Activated CD4-positive, alpha-beta T cell treated with anti-CD3 and anti-CD28 coated beads, Interleukin-2, amount 50 U/mL, for 24 hours (primary cell): Measurements from ENCODE around the gene TAGAP.
"Not testable (repeated sequence)": the region's sequence is repeated elsewhere in the genome, so short reads cannot be mapped to it uniquely, and the experiment has no call there.

Source experiments
- DNase-seq, 2 donors: peaks; one replicate each; pipeline ENCODE4 v3.0.0-alpha.2; 2020; ENCODE audit warnings: low read depth in 1 of 2, low spot score in 1 of 2

Gene TAGAP

GRCh38 chr6:159047891-159048685, 3.3 kb upstream of the TAGAP start:
- no peak for DNase-seq

- DNase-seq, result no peak
These were observed 1.0 kb upstream of the TAGAP start for GRCh38 chr6:159045801-159046200.

- no peak for DNase-seq
These were observed 844 bp downstream of the TAGAP start for GRCh38 chr6:159043947-159044346.

DNA sequence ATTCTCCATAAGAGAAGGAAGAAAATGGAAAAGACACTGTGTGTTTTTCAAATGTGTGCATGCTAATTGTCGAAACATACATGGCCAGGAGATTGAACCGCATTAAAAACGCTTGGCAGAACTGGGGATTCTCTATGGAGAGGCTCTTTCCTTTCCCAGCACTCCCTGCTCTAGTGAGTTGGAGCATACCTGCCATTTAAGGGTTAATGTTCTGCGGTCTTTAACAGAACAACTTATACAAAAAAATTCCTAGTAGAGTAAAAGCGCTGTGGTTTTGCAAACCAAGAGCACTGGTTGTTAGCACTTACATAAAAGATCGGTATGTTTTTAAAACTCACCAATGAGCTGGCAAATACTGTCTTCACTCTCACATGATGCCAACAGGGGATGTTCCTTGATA, 1.5 kb downstream of the TAGAP start:
- DNase-seq, result no peak

- no peak for DNase-seq
These were observed 2.0 kb downstream of the TAGAP start for GRCh38 chr6:159042826-159043181.

DNA sequence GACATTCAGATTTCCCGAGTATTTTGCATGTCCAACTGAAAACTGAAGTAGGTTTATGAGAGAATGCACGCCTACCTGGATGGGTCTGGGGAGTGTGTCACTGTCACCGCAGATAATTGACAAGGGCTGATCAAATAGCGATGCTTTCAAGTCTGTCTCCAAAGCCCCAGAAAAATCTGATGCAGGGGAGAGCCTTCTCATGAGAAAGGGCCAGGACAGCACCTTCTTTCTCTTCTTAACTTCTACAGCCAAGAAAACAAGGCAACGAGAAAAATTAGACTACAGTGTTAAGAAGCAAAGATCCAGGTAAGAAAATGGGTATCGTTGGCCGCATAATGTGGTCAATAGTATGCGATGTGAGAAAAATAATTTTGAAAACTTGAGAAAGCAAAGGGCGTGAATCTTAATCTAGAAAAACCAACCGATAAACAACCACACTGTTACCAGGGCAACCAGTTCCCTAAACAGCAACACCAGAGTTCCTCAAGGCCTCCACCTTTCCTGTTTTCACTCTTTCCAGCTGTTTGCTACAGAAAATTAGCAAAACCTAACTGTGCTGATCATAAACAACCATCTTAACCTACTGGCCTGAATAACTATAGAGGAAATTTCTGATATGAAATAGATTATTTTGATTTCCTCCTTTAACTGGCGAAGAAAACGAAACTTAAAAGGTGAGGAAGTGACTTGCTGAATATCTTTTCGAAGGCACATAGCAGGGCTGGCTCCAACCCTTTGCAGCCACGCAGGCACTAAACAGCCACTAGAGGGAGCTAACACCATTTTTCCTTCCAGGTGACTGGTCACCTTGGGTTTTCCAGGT, 2.6 kb downstream of the TAGAP start:
- DNase-seq, result peak in 1 of 2 donors; percentile 79

DNA sequence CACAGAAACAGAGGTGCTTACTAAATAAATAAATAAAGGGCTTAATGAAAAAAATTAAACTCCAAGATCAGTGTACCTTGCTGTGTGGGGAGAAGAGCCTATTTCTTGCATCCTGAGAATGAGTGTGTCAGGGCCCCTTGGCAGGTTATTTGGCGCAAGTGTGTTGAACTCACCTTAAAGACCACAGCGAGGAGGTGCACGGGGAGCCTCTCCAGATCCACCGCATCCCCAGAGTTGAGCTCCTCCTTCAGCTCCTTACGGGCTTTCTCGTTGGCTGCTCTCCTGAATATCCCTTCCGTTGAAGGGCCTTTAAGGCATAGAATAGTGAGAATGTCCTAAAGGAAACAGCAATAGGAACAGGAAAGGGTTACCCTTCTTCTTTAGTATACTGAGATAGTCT, 3.6 kb downstream of the TAGAP start:
- no peak for DNase-seq

- no peak for DNase-seq
These were observed 4.9 kb downstream of the TAGAP start for GRCh38 chr6:159039885-159040258.

DNA sequence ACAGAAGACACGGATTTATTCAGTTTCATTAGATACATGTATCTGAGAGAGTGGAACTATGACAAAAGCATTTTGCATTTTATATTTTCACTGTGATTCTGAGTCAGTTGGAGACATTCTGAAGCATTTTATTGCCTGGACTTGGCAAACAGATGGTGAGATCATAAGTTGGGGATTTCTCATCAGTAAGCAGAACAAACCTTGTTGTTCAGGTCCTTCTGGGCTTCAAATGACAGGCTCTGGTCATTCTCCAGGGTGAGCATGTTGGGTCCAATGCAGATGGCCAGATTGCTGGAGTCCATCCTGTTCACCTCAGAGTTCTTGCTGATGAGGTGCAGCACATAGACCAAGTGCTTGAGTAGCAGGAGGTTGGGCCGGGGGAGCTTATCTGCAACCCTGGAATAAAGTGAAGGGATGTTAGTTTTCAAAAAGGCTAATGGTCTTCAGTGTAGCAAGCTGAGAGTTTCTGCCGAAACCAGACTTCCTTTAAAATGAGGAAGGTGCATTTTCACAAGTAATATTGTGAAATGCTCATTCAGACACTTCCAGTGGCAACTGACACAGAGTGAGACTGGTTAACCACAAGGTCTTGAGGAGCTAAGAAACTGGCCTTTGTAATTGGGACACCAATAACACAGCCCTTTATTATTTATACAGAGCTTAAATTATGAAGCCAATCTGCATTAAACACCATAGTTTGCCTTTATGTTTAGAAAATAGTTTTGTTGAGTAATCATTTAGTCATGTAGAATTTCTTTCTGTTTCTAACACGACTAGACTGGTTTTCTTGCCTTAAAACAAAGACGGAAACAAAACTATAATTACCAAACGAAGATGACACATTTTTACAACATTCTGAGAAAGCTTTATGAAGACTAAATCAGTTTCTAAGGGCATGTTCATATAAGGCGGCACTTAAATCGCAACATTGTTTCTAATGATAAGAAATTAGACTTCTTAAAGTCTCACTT, 5.6 kb downstream of the TAGAP start:
- DNase-seq, result no peak

DNA sequence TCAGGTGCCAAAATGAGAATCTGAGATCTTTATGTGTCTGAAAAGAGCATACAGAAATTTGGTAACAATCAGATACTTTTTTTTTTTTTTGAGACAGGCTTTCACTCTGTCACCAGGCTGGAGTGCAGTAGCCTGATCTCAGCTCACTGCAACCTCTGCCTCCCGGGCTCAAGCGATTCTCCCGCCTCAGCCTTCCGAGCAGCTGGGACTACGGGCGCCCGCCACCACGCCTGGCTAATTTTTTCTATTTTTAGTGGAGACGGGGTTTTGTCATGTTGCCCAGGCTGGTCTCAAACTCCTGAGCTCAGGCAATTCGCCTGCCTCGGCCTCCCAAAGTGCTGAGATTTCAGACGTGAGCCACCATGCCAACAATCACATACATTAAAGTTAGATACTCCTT, 6.5 kb downstream of the TAGAP start:
- DNase-seq, result not testable (repeated sequence)

GRCh38 chr6:159037756-159038290, 7.0 kb downstream of the TAGAP start:
- no peak for DNase-seq

DNA sequence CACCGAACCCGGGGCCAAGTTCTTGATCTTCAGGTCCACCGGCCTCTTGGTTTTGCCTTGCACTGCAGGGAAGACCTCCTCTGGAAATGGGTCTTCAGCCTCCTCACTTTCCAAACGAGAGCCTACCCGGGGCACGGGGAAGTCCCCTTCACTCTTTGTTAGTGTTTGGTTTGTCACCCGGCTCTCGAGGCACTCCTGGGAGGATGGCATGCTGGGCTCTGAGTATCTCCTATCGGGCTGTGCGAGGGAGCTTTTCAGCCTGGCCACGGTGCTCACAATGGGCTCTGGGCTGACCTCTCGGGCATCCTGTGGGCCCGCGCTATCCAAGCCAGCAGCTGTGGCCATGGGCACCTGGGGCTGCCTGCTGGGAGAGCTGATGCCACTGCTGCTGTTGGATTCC, 8.1 kb downstream of the TAGAP start:
- no peak for DNase-seq

DNA sequence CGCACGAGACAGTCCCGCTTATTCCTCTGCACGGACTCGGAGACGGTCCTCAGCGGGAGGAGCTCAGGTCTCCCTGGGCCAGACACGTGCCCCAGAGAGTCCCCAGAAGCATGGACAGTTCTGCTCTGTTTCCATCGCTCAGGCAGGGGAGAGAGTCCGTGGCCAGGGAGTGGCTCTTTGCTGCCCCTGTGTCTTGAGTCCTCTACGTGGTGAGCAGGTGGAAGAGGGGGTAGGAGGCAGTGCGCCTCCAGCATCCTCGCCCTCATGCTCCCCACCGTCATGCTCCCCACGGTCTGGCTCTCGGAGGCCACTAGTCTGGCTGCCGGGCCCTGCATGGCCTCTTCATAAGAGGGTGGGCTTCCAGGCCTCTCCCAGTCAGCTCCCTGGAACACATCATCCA, 8.9 kb downstream of the TAGAP start:
- DNase-seq, result no peak

DNA sequence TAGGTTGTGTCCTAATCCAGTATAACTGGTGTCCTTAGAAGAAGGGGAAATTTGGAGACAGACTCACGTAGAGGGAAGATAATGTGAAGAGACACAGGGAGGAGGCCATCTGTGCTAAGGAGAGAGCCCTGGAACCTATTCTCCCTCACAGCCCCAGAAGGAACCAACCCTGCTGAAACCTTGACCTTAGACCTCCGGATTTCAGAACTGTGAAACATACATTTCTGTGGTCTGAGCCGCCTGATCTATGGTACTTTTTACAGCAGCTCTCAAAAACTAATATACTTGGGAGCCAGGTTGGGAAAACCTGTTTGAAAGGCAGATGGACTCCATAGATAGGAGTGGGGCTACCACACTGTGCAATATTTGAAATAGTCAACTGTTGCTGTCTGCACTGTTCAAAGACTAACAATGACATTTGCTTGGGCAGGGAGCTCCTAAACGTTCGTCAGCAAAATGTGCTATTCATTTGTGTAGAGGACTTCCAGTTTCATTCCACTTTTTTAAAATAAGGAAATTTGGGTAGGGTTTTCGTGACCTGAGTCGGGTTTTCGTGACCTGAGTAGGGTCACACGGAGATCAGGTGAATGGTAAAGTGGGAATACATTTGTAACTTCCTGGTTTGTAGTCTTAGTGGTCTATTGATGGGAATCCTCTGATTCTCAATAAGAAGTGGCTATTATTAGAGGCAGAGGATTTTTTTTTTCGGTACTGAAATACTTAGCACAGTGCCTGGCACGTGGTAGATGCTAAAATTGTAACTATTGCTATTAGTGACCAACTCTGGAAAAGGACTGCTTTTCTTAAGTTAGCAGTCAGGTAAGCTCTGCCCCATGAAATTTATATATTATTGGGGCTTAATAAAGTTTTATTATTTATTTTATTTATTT, 11.4 kb downstream of the TAGAP start:
- DNase-seq, result no peak

DNA sequence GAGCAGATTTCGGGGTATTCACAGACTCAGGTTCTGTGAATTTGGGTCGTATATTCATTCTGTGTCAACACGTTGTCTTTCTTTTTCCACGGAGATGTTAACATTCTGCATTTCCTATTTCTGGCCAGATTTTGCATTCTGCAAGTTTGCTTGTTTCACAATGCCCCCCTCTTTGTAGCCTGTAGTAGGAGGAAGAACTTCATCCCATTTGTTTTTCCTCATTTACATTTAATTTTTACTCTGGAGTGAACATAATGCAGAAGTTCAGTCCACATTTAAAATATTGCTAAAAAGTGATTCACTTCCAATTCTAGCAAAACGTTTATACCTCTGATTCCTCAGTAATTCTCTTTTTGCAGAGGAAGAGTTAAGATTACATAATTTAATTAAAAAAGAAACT, 12.9 kb downstream of the TAGAP start:
- no peak for DNase-seq

DNA sequence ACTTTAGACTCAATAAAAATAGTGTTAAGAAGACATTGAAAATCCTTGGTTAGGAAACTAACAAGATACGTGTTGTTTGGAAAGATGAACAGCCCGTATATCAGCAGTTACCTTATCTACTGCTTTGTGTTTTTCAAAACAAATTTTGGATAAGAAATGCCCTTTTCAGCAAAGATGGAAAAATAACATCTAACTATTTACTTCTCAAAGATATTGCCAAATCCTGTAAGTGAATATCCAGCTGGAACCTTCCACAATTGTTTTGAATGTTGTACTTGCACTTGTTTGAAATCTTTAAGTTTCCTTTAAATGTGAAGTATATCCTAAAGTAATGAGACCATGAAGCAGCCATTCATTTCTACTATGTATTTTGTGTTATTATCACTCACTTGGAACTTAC, 14.6 kb downstream of the TAGAP start:
- no peak for DNase-seq

GRCh38 chr6:159025224-159025623, 19.6 kb downstream of the TAGAP start:
- not testable (repeated sequence) for DNase-seq

- peak in 1 of 2 donors; percentile 41 for DNase-seq
These were observed 20.9 kb downstream of the TAGAP start for GRCh38 chr6:159023893-159024292.

- no peak for DNase-seq
These were observed 24.8 kb downstream of the TAGAP start for GRCh38 chr6:159020011-159020410.
